GM19438 (cell line): ENCODE results near the gene CD93.

Source experiments
- ATAC-seq: cut with Tn5 transposase; IDR thresholded peaks from one replicate; pipeline ENCODE4 v1.9.1; 2021; ENCODE audit warnings: low read depth; ENCODE audit not compliant: unreplicated experiment

The CD93 gene

GRCh38 chr20:23042270-23042669 lies 43.9 kb downstream of the CD93 start:
- ATAC-seq, result no peak

GRCh38 chr20:23039885-23040508 lies 46.1 kb downstream of the CD93 start:
- ATAC-seq, result no peak

- ATAC-seq, result no peak
These were observed 46.8 kb downstream of the CD93 start for GRCh38 chr20:23039136-23039875.

- ATAC-seq, result no peak
These were observed 49.1 kb downstream of the CD93 start for GRCh38 chr20:23037017-23037481.

- ATAC-seq, result no peak
These were observed 49.8 kb downstream of the CD93 start for GRCh38 chr20:23036371-23036770.

GRCh38 chr20:23035731-23036130 lies 50.4 kb downstream of the CD93 start:
- no peak for ATAC-seq

GRCh38 chr20:23034721-23035671 lies 51.1 kb downstream of the CD93 start, which contains the start of gene SSTR4:
SSTR4 (plus strand) TSS chr20:23035312; CDS start chr20:23035484, 172 bp downstream.
- no peak for ATAC-seq

- no peak for ATAC-seq
These were observed 52.2 kb downstream of the CD93 start for GRCh38 chr20:23033918-23034317.

- ATAC-seq, result no peak
These were observed 53.4 kb downstream of the CD93 start for GRCh38 chr20:23032750-23033078.

GRCh38 chr20:23032056-23032749 lies 53.9 kb downstream of the CD93 start:
- no peak for ATAC-seq

- no peak for ATAC-seq
These were observed 54.8 kb downstream of the CD93 start for GRCh38 chr20:23031346-23031745.
